ENCODE results near the gene TLCD4.

- TF ChIP-seq POLR2AphosphoS5 (IDR thresholded peaks at IDR 0.05; ENCODE audit: low read depth, low read length) (no peak), TAF1 (IDR thresholded peaks at IDR 0.05; ENCODE audit: borderline replicate concordance, insufficient read depth, low read length) (no peak), REST (IDR thresholded peaks at IDR 0.05; ENCODE audit: insufficient read depth in 1 of 2, low read depth in 2 of 2, low read length in 2 of 2) (no peak), FOXP2 (optimal IDR thresholded peaks at IDR 0.05; ENCODE audit: borderline replicate concordance, extremely low read depth, extremely low read length, insufficient read depth) (no peak)
Measured at GRCh38 chr1:95126366-95126765, 9.2 kb downstream of the TLCD4 start.

All from PFSK-1 (cell line).